Measurements from ENCODE around the gene DBF4.
"Not testable (repeated sequence)": the region's sequence is repeated elsewhere in the genome, so short reads cannot be mapped to it uniquely, and the experiment has no call there.

Gene DBF4

GRCh38 chr7:87935384-87935706 is 59.1 kb downstream of the DBF4 start:
- H3K27me3 ChIP-seq (ENCODE audit: insufficient read depth, low read depth): no peaks in the 10 kb centered on the region
- H3K4me2 ChIP-seq: peak overlapping the region; percentile 91
- H3K4me3 ChIP-seq (IDR thresholded peaks at IDR 0.05; ENCODE audit: insufficient read depth, low read depth, low read length): no peak overlapping the region
- H3K4me1 ChIP-seq (ENCODE audit: low read depth, poor library complexity, severe bottlenecking): peaks cover 25% of the 10 kb centered on the region
- peak overlapping the region; percentile 67; the same call in 1 of the 2 replicates for H3K9ac ChIP-seq
- peaks cover 15% of the 10 kb centered on the region; the same call in 1 of the 2 replicates for H3K79me2 ChIP-seq (ENCODE audit: insufficient read depth, low read depth)
- H4K20me1 ChIP-seq (ENCODE audit: insufficient read depth): no peaks in the 10 kb centered on the region
- no peak overlapping the region for H3K27ac ChIP-seq
- TF ChIP-seq CTCF (conservative IDR thresholded peaks at IDR 0.05; ENCODE audit: low read depth, low read length): no peak
- H3K36me3 ChIP-seq (ENCODE audit: insufficient read depth): peaks cover 4% of the 10 kb centered on the region; the same call in 1 of the 2 replicates
- peak overlapping the region; percentile 99 for H2AFZ ChIP-seq (ENCODE audit: low read depth)

DNA sequence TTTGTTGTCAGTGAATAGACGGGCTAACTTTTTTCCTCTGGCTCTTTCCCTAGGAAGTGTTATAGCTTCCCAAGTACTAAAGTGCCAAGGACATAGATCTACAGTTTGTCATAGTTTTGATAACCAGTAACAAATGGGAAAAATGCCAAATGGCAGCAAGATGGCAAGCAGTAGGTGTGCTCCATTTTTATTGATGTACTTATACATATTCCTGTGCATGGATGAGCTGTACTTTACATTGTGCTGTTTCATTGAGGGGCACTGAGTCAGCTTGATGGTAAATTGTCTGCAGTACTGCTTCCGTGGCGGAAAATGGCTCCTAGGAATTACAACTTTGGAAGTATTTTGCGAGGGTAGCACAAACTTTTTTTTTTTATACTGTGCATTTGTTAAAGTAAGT is 64.8 kb downstream of the DBF4 start:
- H3K27ac ChIP-seq: no peak overlapping the region
- peaks cover 8% of the 10 kb centered on the region; the same call in 1 of the 2 replicates for H3K79me2 ChIP-seq (ENCODE audit: insufficient read depth, low read depth)
- H3K4me2 ChIP-seq: no peak overlapping the region
- H3K36me3 ChIP-seq (ENCODE audit: insufficient read depth): peaks cover 4% of the 10 kb centered on the region; the same call in 1 of the 2 replicates
- H4K20me1 ChIP-seq (ENCODE audit: insufficient read depth): no peaks in the 10 kb centered on the region
- H3K4me1 ChIP-seq (ENCODE audit: low read depth, poor library complexity, severe bottlenecking): peaks cover 12% of the 10 kb centered on the region
- no peak overlapping the region for H3K9ac ChIP-seq
- no peaks in the 10 kb centered on the region for H3K27me3 ChIP-seq (ENCODE audit: insufficient read depth, low read depth)
- no peak overlapping the region for H2AFZ ChIP-seq (ENCODE audit: low read depth)
- H3K4me3 ChIP-seq (IDR thresholded peaks at IDR 0.05; ENCODE audit: insufficient read depth, low read depth, low read length): no peak overlapping the region
- TF ChIP-seq CTCF (conservative IDR thresholded peaks at IDR 0.05; ENCODE audit: low read depth, low read length): no peak

DNA sequence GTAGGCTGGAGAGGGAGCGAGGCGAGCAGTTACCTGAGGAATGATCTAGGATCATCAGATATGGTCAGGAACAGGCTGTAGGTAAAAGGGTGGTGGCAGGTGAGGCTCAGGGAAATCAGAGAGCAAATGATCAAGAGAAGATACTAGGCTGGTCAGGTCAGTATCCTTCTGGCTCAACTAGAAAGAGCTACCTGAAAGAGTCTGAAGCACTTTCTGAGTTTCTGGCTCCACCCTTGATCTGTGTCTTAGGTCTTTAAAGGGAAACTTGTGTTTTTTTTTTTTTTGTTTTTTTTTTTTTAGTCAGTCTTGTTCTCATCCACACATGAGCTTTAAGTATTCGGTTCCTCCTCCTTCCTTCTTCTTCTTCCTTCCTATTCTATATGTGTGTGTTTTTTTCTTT is 68.3 kb downstream of the DBF4 start:
- Histone ChIP-seq H3K9ac (no peak overlapping the region), H3K79me2 (ENCODE audit: insufficient read depth, low read depth) (0 out of 2 replicates have a peak, but pooled peaks cover 7% of the 10 kb centered on the region), H3K4me1 (ENCODE audit: low read depth, poor library complexity, severe bottlenecking) (peaks cover 7% of the 10 kb centered on the region), H3K36me3 (ENCODE audit: insufficient read depth) (no peaks in the 10 kb centered on the region), H2AFZ (ENCODE audit: low read depth) (no peak overlapping the region), H3K4me2 (no peak overlapping the region), H3K27me3 (ENCODE audit: insufficient read depth, low read depth) (no peaks in the 10 kb centered on the region), H3K4me3 (IDR thresholded peaks at IDR 0.05; ENCODE audit: insufficient read depth, low read depth, low read length) (no peak overlapping the region), H4K20me1 (ENCODE audit: insufficient read depth) (no peaks in the 10 kb centered on the region), H3K27ac (no peak overlapping the region)
- no peak for TF ChIP-seq CTCF (conservative IDR thresholded peaks at IDR 0.05; ENCODE audit: low read depth, low read length)

GRCh38 chr7:87945926-87946325 is 69.6 kb downstream of the DBF4 start:
- H3K9ac ChIP-seq; H3K27ac ChIP-seq; H3K27me3 ChIP-seq (ENCODE audit: insufficient read depth, low read depth); H2AFZ ChIP-seq (ENCODE audit: low read depth); H3K36me3 ChIP-seq (ENCODE audit: insufficient read depth); H3K4me1 ChIP-seq (ENCODE audit: low read depth, poor library complexity, severe bottlenecking); H3K4me2 ChIP-seq; H4K20me1 ChIP-seq (ENCODE audit: insufficient read depth); H3K4me3 ChIP-seq (IDR thresholded peaks at IDR 0.05; ENCODE audit: insufficient read depth, low read depth, low read length); H3K79me2 ChIP-seq (ENCODE audit: insufficient read depth, low read depth): not testable (repeated sequence)

DNA sequence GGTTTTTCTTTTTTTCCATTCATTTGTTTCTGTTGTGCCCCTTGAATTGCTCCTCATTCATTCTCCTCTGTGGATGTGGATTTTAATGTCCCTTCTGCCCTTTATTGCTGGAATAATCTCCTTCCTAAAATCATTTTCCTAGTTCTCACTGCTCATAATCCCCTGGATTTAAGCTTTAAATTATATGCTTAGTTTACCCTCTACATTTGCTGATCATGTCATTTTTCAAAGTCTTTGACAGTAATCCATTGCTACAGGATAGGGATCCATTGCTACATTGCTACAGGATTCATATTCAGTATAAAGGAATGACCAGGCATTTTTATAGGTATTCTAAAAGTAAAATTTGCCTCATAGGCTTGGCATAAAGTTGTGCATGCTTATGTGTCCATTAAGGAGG is 72.1 kb downstream of the DBF4 start:
- Histone ChIP-seq H3K27ac (no peak overlapping the region), H3K4me1 (ENCODE audit: low read depth, poor library complexity, severe bottlenecking) (peaks cover 7% of the 10 kb centered on the region), H3K79me2 (ENCODE audit: insufficient read depth, low read depth) (0 out of 2 replicates have a peak, but pooled peaks cover 7% of the 10 kb centered on the region), H3K4me2 (no peak overlapping the region), H3K4me3 (IDR thresholded peaks at IDR 0.05; ENCODE audit: insufficient read depth, low read depth, low read length) (no peak overlapping the region), H3K9ac (no peak overlapping the region), H3K36me3 (ENCODE audit: insufficient read depth) (no peaks in the 10 kb centered on the region), H2AFZ (ENCODE audit: low read depth) (no peak overlapping the region), H4K20me1 (ENCODE audit: insufficient read depth) (no peaks in the 10 kb centered on the region), H3K27me3 (ENCODE audit: insufficient read depth, low read depth) (no peaks in the 10 kb centered on the region)
- no peak for TF ChIP-seq CTCF (conservative IDR thresholded peaks at IDR 0.05; ENCODE audit: low read depth, low read length)

Measured in KMS-11 (cell line).